MM.1S (cell line): ENCODE results near the gene GALNTL6.

Experiments
- CTCF ChIP-seq: fragments of 300-600 bp; sonication (generic); IDR thresholded peaks from 2 replicates; pipeline ENCODE4 v1.5.1; 2016; ENCODE audit warnings: antibody characterized with exemption, low read length, mixed read lengths
- EZH2phosphoT487 ChIP-seq: fragments of 300-600 bp; sonication (generic); IDR thresholded peaks from 2 replicates; pipeline ENCODE4 v1.6.1; 2018; ENCODE audit warnings: antibody characterized with exemption, low read length

DNA sequence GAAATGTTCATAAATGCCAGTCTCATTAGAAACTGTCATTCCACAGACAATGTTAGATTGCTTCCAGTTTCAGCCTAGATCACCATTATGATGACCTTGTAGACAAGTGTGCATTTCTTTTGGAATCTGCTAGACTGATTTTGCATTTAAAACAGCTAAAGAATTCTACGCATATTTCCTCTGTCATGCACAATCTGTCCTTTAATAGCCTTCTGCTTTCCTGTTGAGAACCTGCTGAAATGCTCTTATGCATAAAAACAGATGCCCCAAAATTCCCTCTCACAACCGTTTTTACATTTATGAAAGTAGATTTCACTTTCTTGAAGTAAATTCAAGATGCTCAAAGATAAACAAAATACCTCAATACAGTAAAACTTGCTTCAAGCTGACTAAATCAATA lies 673.3 kb downstream of the GALNTL6 start:
- no peak for TF ChIP-seq CTCF
- TF ChIP-seq EZH2phosphoT487, result no peak
